Stomach (tissue), 9 donors: ENCODE measurements around the gene OLFML3. TPM values are rescaled to one million over a fixed set of nuclear protein-coding genes. Genes with fewer than 3 reads are reported as not detected.

Source experiments
- DNase-seq, 2 donors: peaks; one replicate each; pipeline versions ENCODE4 v3.0.0 to v3.0.0-alpha.2; 2013 to 2019
- H3K27ac ChIP-seq, 5 donors: fragments of 200-600 bp in 4 of 5; sonication (generic) in 4 of 5; one replicate each; pipeline ENCODE4 v1.5.1; 2013 to 2019; ENCODE audit warnings: mild to moderate bottlenecking in 1 of 5, moderate library complexity in 1 of 5
- H3K27me3 ChIP-seq, 3 donors: fragments of 200-600 bp; sonication (generic); one replicate each; pipeline ENCODE4 v1.5.1; 2017 to 2019; ENCODE audit warnings: mixed run types in 1 of 3
- H3K36me3 ChIP-seq, 4 donors: fragments of 200-600 bp; sonication (generic); 1 replicate in 3 of 4; 2 replicates in 1 of 4; pipeline ENCODE4 v1.5.1; 2016 to 2019
- H3K4me1 ChIP-seq, 4 donors: fragments of 200-600 bp; sonication (generic); one replicate each; pipeline ENCODE4 v1.5.1; 2016 to 2019
- H3K4me3 ChIP-seq, 4 donors: fragments of 200-600 bp; sonication (generic) in 3 of 4; one replicate each; pipeline ENCODE4 v1.5.1; 2016 to 2019; ENCODE audit warnings: mild to moderate bottlenecking in 1 of 4
- H3K9me3 ChIP-seq, 4 donors: fragments of 200-600 bp; sonication (generic); one replicate each; pipeline ENCODE4 v1.5.1; 2016 to 2019
- CTCF ChIP-seq, 7 experiments: fragments of 450-650 bp in 4 of 7; fragments of 200-600 bp in 3 of 7; sonication (generic) in 3 of 7; IDR thresholded peaks; one replicate each; pipeline ENCODE4 v1.5.1; 2016 to 2019; ENCODE audit warnings: antibody characterized with exemption in 7 of 7, control low read depth in 2 of 7, mild to moderate bottlenecking in 1 of 7
- EP300 ChIP-seq: sonication (generic); formaldehyde crosslinking; IDR thresholded peaks from one replicate; pipeline ENCODE4 v1.6.1; 2017; ENCODE audit warnings: antibody characterized with exemption
- POLR2A ChIP-seq, 4 donors: fragments of 450-650 bp; IDR thresholded peaks; one replicate each; pipeline ENCODE4 v1.6.1; 2016; ENCODE audit warnings: antibody characterized with exemption in 4 of 4, control low read depth in 2 of 4, mild to moderate bottlenecking in 1 of 4, moderate library complexity in 1 of 4
- POLR2AphosphoS5 ChIP-seq, 3 donors: sonication (generic); formaldehyde crosslinking; IDR thresholded peaks; one replicate each; pipeline ENCODE4 v1.6.1; 2016; ENCODE audit warnings: antibody characterized with exemption in 3 of 3
- WGBS, 5 donors: extraction: QIAGEN DNeasy Blood & Tissue Kit in 3 of 5; methylation state at CpG; one replicate each; pipeline versions ENCODE4 v1.1.5 to v1.1.7; 2013 to 2018; 5-methylcytosine and 5-hydroxymethylcytosine counted together
- intact Hi-C: fragments of 100-400 bp; cut with DNase I; formaldehyde crosslinking; loops from one replicate; pipeline ENCODE4 v1.15.1; 2023; ENCODE audit warnings: low total_unique reads
- polyA plus RNA-seq, 3 donors: library from polyadenylated mRNA; stranded (reverse); fragments of 200-250 nt; gene quantifications; one replicate each; pipeline ENCODE4 v1.2.3, GENCODE V29; 2013
- total RNA-seq, 5 donors: library from RNA; depleted of rRNA; stranded (reverse); fragments of >200 nt; gene quantifications; one replicate each; pipeline versions ENCODE4 v1.1.0 to v1.2.3, GENCODE V29; 2014 to 2016
- donor health status: healthy with polysubstance abuse.
- donor health status: Bipolar disorder and iron deficiency.
- donor health status: healthy.

OLFML3 gene
- total and polyA plus RNA-seq, 8 donors = 2.9 to 84.3 (median 25.2) TPM

- Histone ChIP-seq H3K27me3 (no peaks in the 10 kb centered on the region), H3K4me3 (no peak overlapping the region), H3K4me1 (no peaks in the 10 kb centered on the region), H3K9me3 (no peaks in the 10 kb centered on the region), H3K27ac (no peak overlapping the region), H3K36me3 (peaks cover 54 to 99% (median 90%) of the 10 kb centered on the region in 4 donors)
- intact Hi-C loops = no loop called here
- DNase-seq = no peak
- TF ChIP-seq POLR2AphosphoS5 (IDR thresholded peaks at IDR 0.05) = no peak
- no peak for TF ChIP-seq EP300
- TF ChIP-seq CTCF (IDR thresholded peaks at IDR 0.05) = no peak
- no peak for TF ChIP-seq POLR2A (IDR thresholded peaks at IDR 0.05)
- WGBS, 5 donors = 86 to 93% (median 91%) methylated on average over 4 of the region's 4 CpGs
Observed at GRCh38 chr1:113965703-113966412, 13.4 kb upstream of the OLFML3 start.

DNA sequence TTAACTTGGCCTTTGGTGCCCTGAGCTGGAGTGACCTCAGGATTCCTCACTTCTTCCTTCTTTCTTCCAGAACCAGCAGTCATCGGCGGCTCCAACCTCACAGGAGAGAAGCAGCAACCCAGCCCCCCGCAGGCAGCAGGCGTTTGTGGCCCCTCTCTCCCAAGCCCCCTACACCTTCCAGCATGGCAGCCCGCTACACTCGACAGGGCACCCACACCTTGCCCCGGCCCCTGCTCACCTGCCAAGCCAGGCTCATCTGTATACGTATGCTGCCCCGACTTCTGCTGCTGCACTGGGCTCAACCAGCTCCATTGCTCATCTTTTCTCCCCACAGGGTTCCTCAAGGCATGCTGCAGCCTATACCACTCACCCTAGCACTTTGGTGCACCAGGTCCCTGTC lies 6.3 kb upstream of the OLFML3 start:
- no peak for TF ChIP-seq EP300
- no peak for TF ChIP-seq CTCF (IDR thresholded peaks at IDR 0.05)
- TF ChIP-seq POLR2AphosphoS5 (IDR thresholded peaks at IDR 0.05) = no peak
- TF ChIP-seq POLR2A (IDR thresholded peaks at IDR 0.05) = no peak
- Histone ChIP-seq H3K27ac (no peak overlapping the region), H3K4me3 (no peak overlapping the region), H3K4me1 (peaks cover 0 to 37% (median 20%) of the 10 kb centered on the region in 4 donors), H3K27me3 (no peaks in the 10 kb centered on the region), H3K36me3 (peaks cover 55 to 80% (median 69%) of the 10 kb centered on the region in 4 donors), H3K9me3 (no peaks in the 10 kb centered on the region)
- WGBS, 5 donors = 86 to 98% (median 94%) methylated on average over 9 of the region's 9 CpGs
- DNase-seq = no peak
- intact Hi-C loops = no loop called here

GRCh38 chr1:113975211-113975895 lies 3.9 kb upstream of the OLFML3 start:
- peak in 1 of 2 donors; percentile 7 for DNase-seq
- Histone ChIP-seq H3K36me3 (peaks cover 32 to 56% (median 45%) of the 10 kb centered on the region in 4 donors), H3K4me1 (peaks cover 6 to 61% (median 28%) of the 10 kb centered on the region in 4 donors), H3K27ac (peak overlapping the region in 1 of 5 donors; percentile 10), H3K27me3 (no peaks in the 10 kb centered on the region), H3K9me3 (no peaks in the 10 kb centered on the region), H3K4me3 (no peak overlapping the region)
- TF ChIP-seq CTCF (IDR thresholded peaks at IDR 0.05) (no peak), POLR2A (IDR thresholded peaks at IDR 0.05) (no peak), POLR2AphosphoS5 (IDR thresholded peaks at IDR 0.05) (no peak), EP300 (no peak)
- 55 to 71% (median 66%) methylated on average over 4 of the region's 4 CpGs for WGBS, 5 donors
- intact Hi-C loops = loop anchor here (5.0 kb wide), 1 partner anchor 307 kb away; no protein-coding TSS in a partner anchor

DNA sequence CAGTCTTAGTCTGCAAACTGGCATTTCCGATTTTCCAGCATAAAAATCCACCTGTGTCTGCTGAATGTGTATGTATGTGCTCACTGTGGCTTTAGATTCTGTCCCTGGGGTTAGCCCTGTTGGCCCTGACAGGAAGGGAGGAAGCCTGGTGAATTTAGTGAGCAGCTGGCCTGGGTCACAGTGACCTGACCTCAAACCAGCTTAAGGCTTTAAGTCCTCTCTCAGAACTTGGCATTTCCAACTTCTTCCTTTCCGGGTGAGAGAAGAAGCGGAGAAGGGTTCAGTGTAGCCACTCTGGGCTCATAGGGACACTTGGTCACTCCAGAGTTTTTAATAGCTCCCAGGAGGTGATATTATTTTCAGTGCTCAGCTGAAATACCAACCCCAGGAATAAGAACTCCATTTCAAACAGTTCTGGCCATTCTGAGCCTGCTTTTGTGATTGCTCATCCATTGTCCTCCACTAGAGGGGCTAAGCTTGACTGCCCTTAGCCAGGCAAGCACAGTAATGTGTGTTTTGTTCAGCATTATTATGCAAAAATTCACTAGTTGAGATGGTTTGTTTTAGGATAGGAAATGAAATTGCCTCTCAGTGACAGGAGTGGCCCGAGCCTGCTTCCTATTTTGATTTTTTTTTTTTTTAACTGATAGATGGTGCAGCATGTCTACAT lies 2.5 kb upstream of the OLFML3 start:
- Histone ChIP-seq H3K27me3 (no peaks in the 10 kb centered on the region), H3K27ac (peak overlapping the region in 3 of 5 donors; percentile 25 to 37 (median 34)), H3K9me3 (no peaks in the 10 kb centered on the region), H3K36me3 (peaks cover 18 to 43% (median 31%) of the 10 kb centered on the region in 4 donors), H3K4me3 (no peak overlapping the region), H3K4me1 (peaks cover 15 to 74% (median 38%) of the 10 kb centered on the region in 4 donors)
- DNase-seq = peak in 1 of 2 donors; percentile 54
- WGBS, 5 donors = 49 to 68% (median 65%) methylated on average over 4 of the region's 4 CpGs
- TF ChIP-seq POLR2A (IDR thresholded peaks at IDR 0.05) (no peak), EP300 (no peak), POLR2AphosphoS5 (IDR thresholded peaks at IDR 0.05) (no peak), CTCF (IDR thresholded peaks at IDR 0.05) (no peak)
- intact Hi-C loops = loop anchor here (5.0 kb wide), 1 partner anchor 306 kb away; no protein-coding TSS in a partner anchor
